DMS53 treated with DMSO at 0.1 percent for 48 hours (cell line): ENCODE data around the gene CSF2RB.

Source experiments
- DNase-seq: peaks from one replicate; lab custom pipeline; 2025; ENCODE audit not compliant: unreplicated experiment; lab: John Stamatoyannopoulos, UW

Gene CSF2RB

DNA sequence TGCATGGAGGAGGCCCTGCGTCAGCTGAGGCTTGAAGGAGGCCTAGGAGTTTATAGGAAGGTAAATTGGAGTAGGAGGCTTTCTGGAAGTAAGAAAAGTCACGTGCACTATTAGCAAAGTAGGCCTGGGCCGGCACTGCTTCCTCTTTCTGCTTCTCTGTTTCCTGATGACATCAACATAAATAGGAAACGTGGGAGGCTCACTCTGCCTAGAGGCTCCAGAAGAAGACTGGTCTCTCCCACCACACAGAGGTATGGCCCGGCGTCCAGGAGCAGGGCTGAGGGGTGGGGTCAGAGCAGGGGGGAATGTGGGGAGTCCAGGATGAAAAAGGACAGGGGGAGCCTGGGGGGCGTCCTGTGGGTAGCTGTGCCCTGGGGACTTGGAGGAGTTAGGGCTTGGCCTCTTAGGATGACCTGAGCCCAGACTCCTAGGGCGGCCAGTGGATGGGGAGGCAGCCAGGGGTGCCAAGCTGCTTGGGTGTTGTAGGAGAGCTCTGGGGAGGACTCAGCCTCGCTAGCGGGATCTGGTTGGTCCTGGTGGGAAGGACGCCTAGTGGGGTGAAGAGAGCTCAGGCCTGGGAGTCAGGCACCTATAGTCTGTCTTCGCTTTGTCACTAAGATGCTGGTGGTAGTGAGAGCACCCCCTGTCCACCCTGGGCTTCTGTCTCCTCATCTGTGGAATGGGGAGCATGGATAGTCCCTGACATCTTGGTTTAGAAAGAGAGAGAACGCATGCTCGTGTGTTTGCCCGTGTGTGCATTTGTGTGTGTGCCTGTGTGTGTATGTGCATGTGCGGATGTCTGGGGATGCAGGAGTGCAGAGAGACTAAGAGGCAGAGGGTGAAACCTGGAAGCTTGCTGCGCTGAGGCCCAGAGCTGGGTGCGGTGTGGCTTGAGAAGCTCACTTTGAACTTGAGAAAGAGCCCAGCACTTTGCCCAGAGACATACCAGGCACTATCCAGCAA lies at the start of gene CSF2RB:
Gene CSF2RB (plus strand): TSS at position 202 of the 963 bp plus-strand sequence. CDS start 8,580 bp downstream, outside the sequence.
- DNase-seq = no peak

GRCh38 chr22:36863979-36864378 lies 49.4 kb upstream of the CSF2RB start:
- DNase-seq = no peak

- DNase-seq = no peak
These were observed 48.8 kb upstream of the CSF2RB start for GRCh38 chr22:36864454-36865215.

DNA sequence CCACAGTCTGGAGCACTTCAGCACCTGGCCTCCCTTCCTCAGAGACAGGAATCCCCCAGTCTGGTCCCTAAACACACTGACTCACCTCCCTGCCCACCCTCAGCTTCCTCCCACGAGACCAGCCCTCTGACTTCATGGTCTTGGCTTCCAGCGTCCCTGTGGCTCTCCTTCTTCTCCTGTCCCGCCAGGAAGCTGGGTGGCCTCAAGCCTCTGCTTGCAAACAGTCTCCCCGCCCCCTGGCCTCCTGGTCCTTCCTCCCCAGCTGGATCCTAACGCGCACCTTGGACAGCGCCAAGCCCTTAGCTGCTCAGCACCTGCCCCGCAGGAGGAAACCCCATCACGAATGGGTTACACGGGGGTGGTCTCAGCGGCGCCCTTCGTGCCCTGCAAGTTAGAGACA lies 48.1 kb upstream of the CSF2RB start:
- no peak for DNase-seq

DNA sequence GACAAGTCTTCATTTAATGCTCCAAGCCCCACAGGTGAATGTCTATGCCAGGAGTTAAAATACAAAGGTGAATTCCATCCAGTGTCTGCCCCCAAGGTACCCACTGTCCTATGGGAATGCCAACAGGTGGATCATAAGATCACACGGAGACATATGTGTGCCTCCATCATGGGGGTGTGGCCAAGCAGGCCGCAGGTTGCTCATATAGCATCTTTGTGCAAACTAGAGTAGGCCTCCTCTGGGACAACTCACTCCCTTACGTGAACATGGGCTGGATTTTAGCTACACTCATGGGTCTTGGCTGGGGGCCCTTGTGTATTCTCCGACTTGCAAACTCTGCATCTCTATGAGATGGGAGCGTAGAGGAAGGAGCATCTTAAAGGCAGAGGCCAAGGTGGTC lies 45.7 kb upstream of the CSF2RB start:
- no peak for DNase-seq

DNA sequence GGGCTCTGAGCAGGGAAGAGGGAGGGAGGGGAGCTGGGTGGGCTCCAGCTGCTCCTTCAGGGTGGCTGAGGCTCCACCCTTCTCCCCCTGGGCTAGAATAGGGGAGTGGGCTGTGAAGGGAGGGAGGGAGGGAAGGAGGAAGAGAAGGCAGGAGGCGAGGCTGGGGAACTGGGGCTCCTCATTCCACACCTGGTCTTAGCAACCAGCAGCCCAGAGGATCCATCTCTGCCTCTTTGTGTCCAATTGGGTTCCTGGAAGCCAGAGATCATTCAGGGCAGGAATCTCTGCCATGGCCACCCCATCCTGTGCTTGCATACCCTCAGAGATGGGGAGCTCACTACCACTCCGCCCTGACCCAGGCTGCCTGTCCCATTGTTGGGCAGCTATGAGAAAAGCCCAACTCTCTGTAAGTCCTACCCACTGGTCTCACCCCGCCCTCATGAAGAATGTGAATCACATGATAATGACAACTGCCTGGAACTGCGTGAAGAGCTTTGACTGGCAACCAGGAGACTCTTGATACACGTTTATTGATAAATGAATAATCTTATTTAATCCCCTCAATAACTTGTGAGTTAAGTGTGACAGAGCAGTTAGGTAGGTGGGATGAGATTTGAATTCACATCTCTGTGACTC lies 44.8 kb upstream of the CSF2RB start:
- no peak for DNase-seq

- DNase-seq = no peak
These were observed 43.2 kb upstream of the CSF2RB start for GRCh38 chr22:36870250-36870649.

DNA sequence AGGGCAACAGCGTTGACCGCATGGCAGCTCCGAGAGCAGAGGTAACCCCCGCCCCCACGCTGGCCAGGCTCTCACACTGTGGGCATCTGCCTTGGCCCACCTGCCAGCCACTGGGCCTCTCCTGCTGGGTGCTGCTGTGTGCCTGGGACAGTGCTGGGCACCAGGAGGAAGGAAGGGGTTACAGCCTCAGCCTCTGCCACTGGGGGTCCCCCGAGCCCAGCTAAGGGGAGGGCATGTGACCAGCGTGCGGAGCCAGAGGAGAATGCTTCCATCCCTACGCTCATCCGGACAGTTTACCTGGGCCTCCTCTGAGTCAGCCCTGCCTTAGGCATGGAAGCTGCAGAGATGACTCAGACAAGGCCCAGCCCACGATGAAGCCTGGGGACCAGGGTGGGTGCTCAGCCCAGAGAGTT lies 41.8 kb upstream of the CSF2RB start:
- no peak for DNase-seq

GRCh38 chr22:36872084-36872483 lies 41.3 kb upstream of the CSF2RB start:
- DNase-seq = no peak

DNA sequence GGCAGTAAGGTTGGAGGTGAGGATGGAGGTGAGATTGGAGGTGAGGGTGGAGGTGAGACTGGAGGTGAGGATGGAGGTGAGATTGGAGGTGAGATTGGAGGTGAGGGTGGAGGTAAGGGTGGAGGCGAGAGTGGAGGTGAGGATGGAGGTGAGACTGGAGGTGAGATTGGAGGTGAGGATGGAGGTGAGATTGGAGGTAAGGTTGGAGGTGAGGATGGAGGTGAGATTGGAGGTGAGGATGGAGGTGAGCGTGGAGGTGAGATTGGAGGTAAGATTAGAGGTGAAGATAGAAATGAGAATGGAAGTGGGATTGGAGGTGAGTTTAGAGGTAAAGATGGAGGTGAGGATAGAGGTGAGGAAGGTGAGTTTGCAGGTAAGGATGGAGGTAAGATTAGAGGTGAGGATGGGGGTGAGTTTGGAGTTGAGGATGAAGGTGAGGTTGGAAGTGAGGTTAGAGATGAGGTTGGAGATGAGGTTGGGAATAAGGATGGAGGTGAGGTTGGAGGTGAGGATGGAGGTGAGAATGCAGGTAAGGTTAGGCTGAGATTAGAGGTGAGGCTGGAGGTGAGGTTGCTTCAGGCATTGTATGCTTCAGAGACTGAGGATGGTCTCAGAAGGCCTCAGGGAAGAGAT lies 40.4 kb upstream of the CSF2RB start:
- no peak for DNase-seq

DNA sequence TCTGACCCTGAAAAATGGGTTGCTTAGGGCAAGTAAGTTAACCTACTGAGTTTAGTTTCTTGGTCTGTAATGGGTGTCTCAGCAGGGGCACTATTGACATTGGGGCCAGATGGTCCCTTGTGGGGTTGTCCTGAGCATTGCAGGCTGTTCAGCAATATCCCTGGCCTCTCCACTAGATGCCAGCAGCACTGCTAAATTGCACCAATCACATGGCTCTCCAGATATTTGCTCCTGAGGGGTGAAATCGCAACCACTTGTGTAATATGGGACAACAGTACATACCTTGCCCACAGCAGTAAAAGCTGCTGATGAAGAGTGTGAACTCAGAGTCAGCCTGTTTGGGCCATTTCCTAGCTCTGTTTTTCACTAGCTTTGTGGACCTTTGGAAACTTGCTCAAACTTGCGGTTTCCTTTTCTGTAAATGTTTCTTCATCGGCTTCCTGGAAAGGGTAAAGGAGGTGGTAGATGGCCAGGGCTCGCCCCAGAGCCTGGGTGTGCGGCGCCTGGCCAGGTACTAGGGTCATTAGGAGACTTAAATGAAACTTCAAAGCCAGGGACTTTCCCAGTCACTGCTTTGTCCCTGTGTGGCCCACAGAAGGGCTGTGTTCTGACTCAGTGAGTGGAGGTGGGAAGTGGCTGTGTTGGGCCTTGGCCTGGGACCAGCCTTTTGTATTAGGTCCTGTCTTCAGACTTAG lies 39.7 kb upstream of the CSF2RB start:
- no peak for DNase-seq

GRCh38 chr22:36874309-36874696 lies 39.1 kb upstream of the CSF2RB start:
- DNase-seq = no peak

GRCh38 chr22:36874736-36875135 lies 38.7 kb upstream of the CSF2RB start:
- no peak for DNase-seq

DNA sequence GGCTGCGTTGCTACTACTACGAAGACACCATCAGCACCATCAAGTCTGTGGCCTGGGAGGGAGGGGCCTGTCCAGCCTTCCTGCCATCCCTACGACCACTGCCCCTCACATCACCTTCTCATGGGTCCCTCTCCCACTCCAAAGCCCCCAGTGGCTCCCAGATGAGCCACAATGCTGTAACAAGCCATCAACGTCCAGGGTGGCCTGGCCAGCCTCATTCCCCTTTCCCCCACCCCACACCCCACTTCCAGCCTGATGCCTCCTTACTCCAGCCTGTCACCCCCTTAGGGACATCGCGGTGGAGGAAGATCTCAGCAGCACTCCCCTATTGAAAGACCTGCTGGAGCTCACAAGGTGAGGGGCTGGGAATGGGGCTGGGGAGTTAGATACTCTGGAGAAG lies 37.7 kb upstream of the CSF2RB start:
- DNase-seq = no peak

DNA sequence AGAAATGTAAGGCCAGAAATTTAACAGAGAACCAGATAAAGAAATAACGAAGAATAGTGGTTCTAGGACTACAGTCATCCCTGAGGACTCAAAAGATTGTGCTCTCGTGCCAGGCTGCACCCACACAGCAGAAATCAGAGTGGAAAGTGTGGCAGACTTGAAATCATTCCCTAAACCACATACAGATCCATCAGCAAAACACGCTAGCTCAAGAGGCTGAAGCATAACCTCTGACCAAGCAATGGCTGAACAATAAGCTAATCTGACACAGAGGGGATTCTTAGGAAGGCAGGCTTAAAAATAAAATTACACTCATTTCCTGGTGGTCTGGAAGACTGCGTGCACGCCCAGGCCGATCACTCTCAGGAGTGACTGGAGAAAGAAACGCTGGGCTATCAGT lies 33.7 kb upstream of the CSF2RB start:
- DNase-seq = no peak

GRCh38 chr22:36881504-36882245 lies 31.8 kb upstream of the CSF2RB start:
- no peak for DNase-seq

GRCh38 chr22:36884349-36885158 lies 28.9 kb upstream of the CSF2RB start:
- DNase-seq = no peak

DNA sequence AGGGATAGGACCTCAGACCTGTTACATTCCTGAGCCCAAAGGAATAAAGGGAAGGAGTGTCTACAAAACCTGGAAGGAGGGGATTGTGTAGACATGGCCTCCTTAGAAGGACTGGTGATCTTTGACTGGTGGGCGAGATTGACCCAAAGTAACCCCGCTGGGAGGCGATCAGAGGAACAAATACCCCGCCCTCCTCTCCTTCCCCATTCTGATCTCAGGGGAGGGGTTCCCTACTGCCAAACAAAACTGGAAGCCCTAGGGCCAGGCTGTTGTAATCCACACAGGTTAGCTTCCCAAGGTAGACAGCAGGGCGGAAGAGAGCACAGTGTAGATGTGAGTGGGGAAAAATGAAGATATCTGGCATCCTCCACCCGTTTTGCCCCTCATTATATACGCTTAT lies 28.0 kb upstream of the CSF2RB start:
- no peak for DNase-seq

- no peak for DNase-seq
These were observed 27.4 kb upstream of the CSF2RB start for GRCh38 chr22:36886016-36886415.
